ENCODE data around the gene PRSS2. TPM values are rescaled to one million over a fixed set of nuclear protein-coding genes. Genes with fewer than 3 reads are reported as not detected.

Gene PRSS2
- total RNA-seq, 2 donors from 2014 or later: 4.8 to 9.9 TPM

GRCh38 chr7:142822714-142823113, 51.9 kb downstream of the PRSS2 start:
- no peak for DNase-seq
- WGBS, 2 experiments (ENCODE audit: insufficient coverage in 1 of 2, insufficient read length in 1 of 2): no CpG with 5 or more reads among the region's 1 CpG
- Mint-ChIP-seq H3K4me3 (no peak overlapping the region), H3K36me3 (ENCODE audit: low read depth) (no peaks in the 10 kb centered on the region), H3K27ac (no peak overlapping the region), H3K27me3 (ENCODE audit: insufficient read depth) (no peaks in the 10 kb centered on the region), H3K4me1 (peaks cover 8% of the 10 kb centered on the region), H3K9me3 (peaks cover 34% of the 10 kb centered on the region)
- no peaks in the 10 kb centered on the region for H3K36me3 ChIP-seq (ENCODE audit: control insufficient read depth, insufficient read depth, low read length)
- peaks cover 45% of the 10 kb centered on the region for H3K9me3 ChIP-seq (ENCODE audit: control insufficient read depth, low read length)
- no peaks in the 10 kb centered on the region for H3K4me1 ChIP-seq (ENCODE audit: control insufficient read depth, insufficient read depth, low read length)
- no peak overlapping the region for H3K4me3 ChIP-seq (ENCODE audit: low read length)
- no peak overlapping the region for H3K9ac ChIP-seq (ENCODE audit: extremely low read depth, low read length, poor library complexity, severe bottlenecking)
- TF ChIP-seq, protein P1, sequence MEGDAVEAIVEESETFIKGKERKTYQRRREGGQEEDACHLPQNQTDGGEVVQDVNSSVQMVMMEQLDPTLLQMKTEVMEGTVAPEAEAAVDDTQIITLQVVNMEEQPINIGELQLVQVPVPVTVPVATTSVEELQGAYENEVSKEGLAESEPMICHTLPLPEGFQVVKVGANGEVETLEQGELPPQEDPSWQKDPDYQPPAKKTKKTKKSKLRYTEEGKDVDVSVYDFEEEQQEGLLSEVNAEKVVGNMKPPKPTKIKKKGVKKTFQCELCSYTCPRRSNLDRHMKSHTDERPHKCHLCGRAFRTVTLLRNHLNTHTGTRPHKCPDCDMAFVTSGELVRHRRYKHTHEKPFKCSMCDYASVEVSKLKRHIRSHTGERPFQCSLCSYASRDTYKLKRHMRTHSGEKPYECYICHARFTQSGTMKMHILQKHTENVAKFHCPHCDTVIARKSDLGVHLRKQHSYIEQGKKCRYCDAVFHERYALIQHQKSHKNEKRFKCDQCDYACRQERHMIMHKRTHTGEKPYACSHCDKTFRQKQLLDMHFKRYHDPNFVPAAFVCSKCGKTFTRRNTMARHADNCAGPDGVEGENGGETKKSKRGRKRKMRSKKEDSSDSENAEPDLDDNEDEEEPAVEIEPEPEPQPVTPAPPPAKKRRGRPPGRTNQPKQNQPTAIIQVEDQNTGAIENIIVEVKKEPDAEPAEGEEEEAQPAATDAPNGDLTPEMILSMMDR (conservative IDR thresholded peaks at IDR 0.05): no peak
- no peak overlapping the region for H3K27ac ChIP-seq (ENCODE audit: low read depth, low read length)
- H3K27me3 ChIP-seq (ENCODE audit: control insufficient read depth, insufficient read depth, low read length, poor library complexity, severe bottlenecking): no peaks in the 10 kb centered on the region

Other genes starting within 250 kb of the PRSS2 start
- 1 to 10 TPM; 4.4 to 8.8 TPM for gene PRSS1, start 21.5 kb upstream of the PRSS2 start, total RNA-seq
- 10 to 100 TPM; 33.2 to 36.9 TPM for gene EPHB6, start 84.1 kb downstream of the PRSS2 start, total RNA-seq
- 1 to 10 TPM; 2.7 to 4.1 TPM for gene TRPV6, start 114.8 kb downstream of the PRSS2 start, total RNA-seq
- gene TRPV5, start 162.8 kb downstream of the PRSS2 start, total RNA-seq: under 1 TPM; 0.15 to 0.22 TPM
- gene LLCFC1, start 168.5 kb downstream of the PRSS2 start, total RNA-seq: not detected
- gene KEL, start 191.4 kb downstream of the PRSS2 start, total RNA-seq: 10 to 100 TPM; 79.4 to 86.0 TPM